ACHN (cell line): Measurements from ENCODE around the gene HECTD4.
"Not testable (repeated sequence)": the region's sequence is repeated elsewhere in the genome, so short reads cannot be mapped to it uniquely, and the experiment has no call there.

Experiments
- DNase-seq: peaks from one replicate; pipeline ENCODE4 v3.0.0-alpha.2; 2015
- in situ Hi-C: cut with HindIII; loops from 2 replicates; pipeline ENCODE4 v1.10.0; 2017; ENCODE audit warnings: low sequenced_read_pairs, low pct_ligation_motif_present, low pct_unique_long_range_greater_than_20kb

HECTD4 gene

GRCh38 chr12:112304436-112304835 is 77.8 kb downstream of the HECTD4 start:
- in situ Hi-C loops, result no loop called here
- DNase-seq, result no peak

- in situ Hi-C loops, result no loop called here
- no peak for DNase-seq
Measured at GRCh38 chr12:112303799-112304198, 78.4 kb downstream of the HECTD4 start.

- peak; percentile 59 for DNase-seq
- in situ Hi-C loops, result no loop called here
Measured at GRCh38 chr12:112303004-112303403, 79.2 kb downstream of the HECTD4 start.

GRCh38 chr12:112299704-112300103 is 82.5 kb downstream of the HECTD4 start:
- no peak for DNase-seq
- in situ Hi-C loops, result no loop called here

GRCh38 chr12:112297188-112297587 is 85.0 kb downstream of the HECTD4 start:
- DNase-seq, result no peak
- in situ Hi-C loops, result no loop called here

GRCh38 chr12:112296183-112296582 is 86.0 kb downstream of the HECTD4 start:
- no peak for DNase-seq
- in situ Hi-C loops, result no loop called here

GRCh38 chr12:112294793-112295192 is 87.4 kb downstream of the HECTD4 start:
- peak; percentile 16 for DNase-seq
- in situ Hi-C loops, result no loop called here

GRCh38 chr12:112288638-112289037 is 93.6 kb downstream of the HECTD4 start:
- in situ Hi-C loops, result no loop called here
- DNase-seq, result no peak

GRCh38 chr12:112285600-112286401 is 96.4 kb downstream of the HECTD4 start:
- no peak for DNase-seq
- in situ Hi-C loops, result no loop called here

GRCh38 chr12:112283546-112283945 is 98.7 kb downstream of the HECTD4 start:
- DNase-seq, result no peak
- in situ Hi-C loops, result no loop called here

GRCh38 chr12:112282920-112283319 is 99.3 kb downstream of the HECTD4 start:
- DNase-seq, result no peak

GRCh38 chr12:112275836-112276235 is 106.4 kb downstream of the HECTD4 start:
- in situ Hi-C loops, result no loop called here
- DNase-seq, result no peak

More at GRCh38 chr12:112282920-112283319, 99.3 kb downstream of the HECTD4 start:
- in situ Hi-C loops, result no loop called here

- DNase-seq, result no peak
- in situ Hi-C loops, result no loop called here
Measured at GRCh38 chr12:112275207-112275606, 107.0 kb downstream of the HECTD4 start.

- no peak for DNase-seq
- in situ Hi-C loops, result loop anchor here (5.0 kb wide), 1 partner anchor 72 kb away; no protein-coding TSS in a partner anchor
Measured at GRCh38 chr12:112270673-112271072, 111.6 kb downstream of the HECTD4 start.

- no peak for DNase-seq
Measured at GRCh38 chr12:112266473-112266872, 115.8 kb downstream of the HECTD4 start.

GRCh38 chr12:112261559-112261958 is 120.7 kb downstream of the HECTD4 start:
- DNase-seq, result peak; percentile 22
- in situ Hi-C loops, result no loop called here

More at GRCh38 chr12:112266473-112266872, 115.8 kb downstream of the HECTD4 start:
- in situ Hi-C loops, result no loop called here

GRCh38 chr12:112258926-112259325 is 123.3 kb downstream of the HECTD4 start:
- in situ Hi-C loops, result no loop called here
- DNase-seq, result no peak

GRCh38 chr12:112256780-112257179 is 125.5 kb downstream of the HECTD4 start:
- in situ Hi-C loops, result no loop called here
- no peak for DNase-seq

GRCh38 chr12:112252184-112252583 is 130.0 kb downstream of the HECTD4 start:
- in situ Hi-C loops, result no loop called here

GRCh38 chr12:112244902-112245301 is 137.3 kb downstream of the HECTD4 start:
- DNase-seq, in situ Hi-C loops: not testable (repeated sequence)

More at GRCh38 chr12:112252184-112252583, 130.0 kb downstream of the HECTD4 start:
- DNase-seq, result no peak
